Adrenal gland (tissue), 19 donors: Measurements from ENCODE around the gene RGSL1. TPM values are rescaled to one million over a fixed set of nuclear protein-coding genes. Genes with fewer than 3 reads are reported as not detected.

Experiments
- DNase-seq, 7 donors: peaks; one replicate each; pipeline ENCODE4 v3.0.0-alpha.2; 2019 to 2020
- H3K27ac ChIP-seq, 5 donors: fragments of 200-600 bp; sonication (generic) in 4 of 5; 1 replicate in 3 of 5; 2 replicates in 2 of 5; pipeline versions ENCODE4 v1.5.1 to v1.8.0; 2016 to 2020; ENCODE audit warnings: mild to moderate bottlenecking in 1 of 5
- H3K27me3 ChIP-seq: fragments of 200-600 bp; 2 replicates; pipeline ENCODE4 v1.8.0; 2021
- H3K36me3 ChIP-seq, 2 donors: fragments of 200-600 bp; replicated peaks in 1 of 2; 1 replicate in 1 of 2; 2 replicates in 1 of 2; pipeline versions ENCODE4 v1.5.1 to v1.8.0; 2018 to 2022
- H3K4me1 ChIP-seq, 2 donors: fragments of 200-600 bp; replicated peaks in 1 of 2; 1 replicate in 1 of 2; 2 replicates in 1 of 2; pipeline versions ENCODE4 v1.5.1 to v1.8.0; 2018 to 2021
- H3K4me3 ChIP-seq, 4 donors: fragments of 200-600 bp; sonication (generic) in 3 of 4; one replicate each; pipeline ENCODE4 v1.5.1; 2016 to 2018
- H3K9me3 ChIP-seq, 3 donors: fragments of 200-600 bp; sonication (generic) in 1 of 3; replicated peaks in 1 of 3; 1 replicate in 2 of 3; 2 replicates in 1 of 3; pipeline versions ENCODE4 v1.5.1 to v1.8.0; 2016 to 2021
- CTCF ChIP-seq, 6 experiments: fragments of 450-650 bp in 4 of 6; fragments of 200-600 bp in 2 of 6; sonication (generic) in 1 of 6; IDR thresholded peaks; 1 replicate in 5 of 6; 2 replicates in 1 of 6; pipeline versions ENCODE4 v1.5.1 to v1.8.0; 2016 to 2021; ENCODE audit warnings: antibody characterized with exemption in 6 of 6, mild to moderate bottlenecking in 2 of 6, moderate library complexity in 1 of 6
- POLR2A ChIP-seq, 2 donors: fragments of 450-650 bp; IDR thresholded peaks; one replicate each; pipeline ENCODE4 v1.6.1; 2017; ENCODE audit warnings: antibody characterized with exemption in 2 of 2, mild to moderate bottlenecking in 2 of 2, moderate library complexity in 1 of 2
- WGBS, 4 donors: extraction: QIAGEN DNeasy Blood & Tissue Kit in 2 of 4; methylation state at CpG; one replicate each; pipeline versions ENCODE4 v1.1.5 to v1.1.7; 2013 to 2017; 5-methylcytosine and 5-hydroxymethylcytosine counted together
- intact Hi-C, 2 donors: fragments of 100-400 bp; cut with DNase I; formaldehyde crosslinking; loops; one replicate each; pipeline versions ENCODE4 v1.14.1 to v1.15.0; 2022 to 2023
- long read RNA-seq, 10 donors: library from polyadenylated mRNA in 3 of 10; unstranded in 2 of 10; stranded (forward) in 1 of 10; transcript quantifications; one replicate each; pipeline ENCODE4 v2.0.0 and lab custom pipeline, GENCODE V29; 2021 to 2026
- polyA plus RNA-seq, 3 donors: library from polyadenylated mRNA; stranded (reverse); fragments of 200-250 nt in 2 of 3; fragments of 350-450 nt in 1 of 3; fragmentation: Illumina TruSeq in 1 of 3; extraction: RNeasy Lipid Tissue Mini Kit (QIAGEN cat#74804) in 1 of 3; gene quantifications; one replicate each; pipeline ENCODE4 v1.2.3, GENCODE V29; 2013 to 2014
- total RNA-seq, 9 donors: library from RNA; depleted of rRNA in 4 of 9; stranded (reverse); fragments of >200 nt in 4 of 9; fragments of 120-200 nt in 1 of 9; fragmentation: NEBNext Ultra II Directional in 1 of 9; extraction: Animal tissue kit (Norgen Biotek cat#: 25700) in 1 of 9; gene quantifications; one replicate each; pipeline versions ENCODE4 v1.1.0 to v1.2.4, GENCODE V29; 2013 to 2023
- donor health status: healthy with polysubstance abuse.
- donor health status: Bipolar disorder and iron deficiency.
- donor health status: DM: yes; HTN: yes; CAD: no.
- donor health status: DM: no; HTN: no; CAD: no.
- donor health status: DM: no; HTN: no; CAD: no.
- donor health status: DM: yes; HTN: yes; CAD: no.

RGSL1 gene
- total RNA-seq (not detected), polyA plus RNA-seq (not detected)
- long read RNA-seq, donor 1, result 0 reads
- long read RNA-seq, donor 2, result 0 reads
- long read RNA-seq, donor 3, result 0 reads
- long read RNA-seq, donor 4, result 0 reads
- long read RNA-seq, donor 5, result 0 reads
- long read RNA-seq, donor 6, result 0 reads
- long read RNA-seq, donor 7, result 0 reads
- long read RNA-seq, donor 8, result 0 reads
- long read RNA-seq, donor 9, result 0 reads
- long read RNA-seq, donor 10, result 0 reads

- H3K27me3 ChIP-seq, result no peaks in the 10 kb centered on the region
- no peaks in the 10 kb centered on the region for H3K4me1 ChIP-seq
- no peak for DNase-seq
- TF ChIP-seq CTCF (IDR thresholded peaks at IDR 0.05), result no peak
- TF ChIP-seq POLR2A (IDR thresholded peaks at IDR 0.05), result no peak
- intact Hi-C loops, result no loop called here
- no peak within 1 kb of the TSS for H3K4me3 ChIP-seq
- no peaks in the 10 kb centered on the region for H3K9me3 ChIP-seq
- no peak within 1 kb of the TSS for H3K27ac ChIP-seq
- H3K36me3 ChIP-seq, result no peaks in the 10 kb centered on the region
These were observed at the start of gene RGSL1 for GRCh38 chr1:182450087-182450486. Gene RGSL1, plus strand, starts transcription at chr1:182450146. Its CDS starts 20 bp downstream, at chr1:182450166.

DNA sequence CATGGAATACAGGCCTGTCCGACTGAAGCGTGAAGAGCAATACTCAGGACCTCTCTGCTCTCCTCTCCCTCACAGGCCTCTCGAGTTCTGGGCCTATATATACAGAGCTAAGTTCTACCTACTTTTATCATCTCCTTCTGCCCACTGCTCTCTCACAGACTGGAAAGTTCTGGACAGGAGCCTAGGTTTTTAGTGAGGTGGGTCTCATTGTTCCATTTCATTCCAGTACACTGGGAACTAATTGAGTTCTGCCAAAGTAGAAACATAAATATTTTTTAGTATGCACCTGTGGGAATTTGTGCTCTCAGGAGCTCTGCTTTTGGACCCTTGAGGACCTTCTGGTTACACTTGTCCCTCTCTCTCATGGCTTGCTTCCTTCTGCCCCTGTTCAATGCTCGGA is 49.4 kb upstream of the RGSL1 start, which contains the start of gene TEDDM1:
TEDDM1 (minus strand) TSS at position 101 of the 400 bp plus-strand sequence. CDS start 182 bp downstream, outside the sequence.
- Histone ChIP-seq H3K9me3 (no peaks in the 10 kb centered on the region), H3K27ac (no peak within 1 kb of the TSS), H3K4me1 (peaks cover 0 to 7% of the 10 kb centered on the region in 2 donors), H3K4me3 (no peak within 1 kb of the TSS), H3K36me3 (no peaks in the 10 kb centered on the region), H3K27me3 (peaks cover 4% of the 10 kb centered on the region)
- intact Hi-C loops, result no loop called here
- no peak for TF ChIP-seq CTCF (IDR thresholded peaks at IDR 0.05)
- no peak for TF ChIP-seq POLR2A (IDR thresholded peaks at IDR 0.05)
- no peak for DNase-seq
- 89 to 96% (median 94%) methylated on average over 4 of the region's 4 CpGs for whole genome bisulfite sequencing, 4 donors

DNA sequence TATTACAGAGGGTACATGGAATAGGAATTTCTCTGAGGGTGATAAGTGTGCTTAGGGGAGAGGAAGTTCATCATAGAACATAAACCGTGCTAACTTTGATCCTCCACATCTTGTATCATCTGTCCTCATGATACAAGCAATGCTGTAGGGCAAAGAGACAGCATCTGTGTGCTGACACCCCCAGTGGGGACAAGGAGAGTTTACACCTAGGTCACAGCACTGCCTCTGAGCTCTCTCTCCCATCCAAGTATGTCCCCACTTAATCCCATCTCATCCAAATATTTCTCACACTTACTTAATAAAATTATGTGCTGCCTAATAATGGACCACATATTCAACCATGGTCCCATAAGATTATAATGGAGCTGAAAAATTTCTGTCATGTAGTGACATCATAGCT is 45.2 kb upstream of the RGSL1 start:
- TF ChIP-seq CTCF (IDR thresholded peaks at IDR 0.05) (no peak), POLR2A (IDR thresholded peaks at IDR 0.05) (no peak)
- intact Hi-C loops, result no loop called here
- Histone ChIP-seq H3K9me3 (no peaks in the 10 kb centered on the region), H3K4me1 (no peaks in the 10 kb centered on the region), H3K27ac (no peak overlapping the region), H3K4me3 (no peak overlapping the region), H3K36me3 (no peaks in the 10 kb centered on the region), H3K27me3 (peaks cover 18% of the 10 kb centered on the region)
- no peak for DNase-seq
- 67 to 79% (median 73%) methylated on average over 1 of the region's 1 CpG for WGBS, 4 donors

GRCh38 chr1:182405578-182405977 is 44.4 kb upstream of the RGSL1 start:
- Histone ChIP-seq H3K27ac (no peak overlapping the region), H3K4me1 (no peaks in the 10 kb centered on the region), H3K4me3 (no peak overlapping the region), H3K36me3 (no peaks in the 10 kb centered on the region), H3K27me3 (peaks cover 18% of the 10 kb centered on the region), H3K9me3 (no peaks in the 10 kb centered on the region)
- intact Hi-C loops, result no loop called here
- 88 to 96% (median 89%) methylated on average over 1 of the region's 1 CpG for WGBS, 4 donors
- no peak for TF ChIP-seq CTCF (IDR thresholded peaks at IDR 0.05)
- TF ChIP-seq POLR2A (IDR thresholded peaks at IDR 0.05), result no peak
- DNase-seq, result no peak
